Osteocyte (in vitro differentiated cells): ENCODE data around the gene TP53BP2. TPM values are rescaled to one million over a fixed set of nuclear protein-coding genes. Genes with fewer than 3 reads are reported as not detected.

Experiments used
- DNase-seq: peaks from one replicate; pipeline ENCODE4 v3.0.0; 2021; ENCODE audit warnings: mixed read lengths; ENCODE audit not compliant: unreplicated experiment; ENCODE audit errors: extremely low spot score
- H3K27ac Mint-ChIP-seq: one replicate; pipeline ENCODE4 v1.8.0; 2021; ENCODE audit warnings: mild to moderate bottlenecking, mixed read lengths; ENCODE audit not compliant: unreplicated experiment
- H3K27me3 Mint-ChIP-seq: one replicate; pipeline ENCODE4 v1.8.0; 2021; ENCODE audit warnings: mixed read lengths; ENCODE audit not compliant: unreplicated experiment
- H3K36me3 Mint-ChIP-seq: one replicate; pipeline ENCODE4 v1.8.0; 2021; ENCODE audit warnings: mixed read lengths; ENCODE audit not compliant: unreplicated experiment
- H3K4me1 Mint-ChIP-seq: one replicate; pipeline ENCODE4 v1.8.0; 2021; ENCODE audit warnings: mixed read lengths; ENCODE audit not compliant: unreplicated experiment
- H3K4me3 Mint-ChIP-seq: one replicate; pipeline ENCODE4 v1.8.0; 2021; ENCODE audit warnings: mild to moderate bottlenecking, moderate library complexity, mixed read lengths; ENCODE audit not compliant: unreplicated experiment
- H3K9me3 Mint-ChIP-seq: one replicate; pipeline ENCODE4 v1.8.0; 2021; ENCODE audit warnings: mixed read lengths; ENCODE audit not compliant: unreplicated experiment
- total RNA-seq: library from RNA; stranded (reverse); gene quantifications from 2 replicates; pipeline ENCODE4 v1.2.1, GENCODE V29; 2021
- TF ChIP-seq, protein P1 (sequence below): fragments of 200-600 bp; sonication (generic); IDR thresholded peaks from 2 replicates; pipeline ENCODE4 v1.5.0; 2021; ENCODE audit warnings: antibody characterized with exemption, mild to moderate bottlenecking, moderate library complexity

The TP53BP2 gene
- total RNA-seq, 1 donor from 2014 or later: 58.7 TPM

DNA sequence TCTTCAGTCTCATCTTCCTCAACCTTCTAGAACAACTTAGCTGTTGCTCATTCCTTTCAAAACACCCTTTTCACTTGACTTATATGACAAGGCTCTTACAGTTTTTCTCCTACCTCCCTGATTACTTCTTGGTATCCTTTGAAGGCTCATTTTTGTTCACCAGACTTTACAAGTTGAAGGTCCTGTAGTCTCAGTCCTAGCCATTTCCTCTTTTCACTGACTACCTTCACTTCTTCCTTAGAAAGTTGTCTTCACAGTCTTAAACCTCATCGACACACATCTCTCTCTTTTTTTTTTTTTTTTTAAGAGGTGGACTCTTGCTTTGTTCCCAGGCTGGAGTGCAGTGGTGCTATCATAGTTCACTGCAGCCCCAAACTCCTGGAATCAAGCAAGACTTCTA lies 6.6 kb upstream of the TP53BP2 start:
- TF ChIP-seq, protein P1, sequence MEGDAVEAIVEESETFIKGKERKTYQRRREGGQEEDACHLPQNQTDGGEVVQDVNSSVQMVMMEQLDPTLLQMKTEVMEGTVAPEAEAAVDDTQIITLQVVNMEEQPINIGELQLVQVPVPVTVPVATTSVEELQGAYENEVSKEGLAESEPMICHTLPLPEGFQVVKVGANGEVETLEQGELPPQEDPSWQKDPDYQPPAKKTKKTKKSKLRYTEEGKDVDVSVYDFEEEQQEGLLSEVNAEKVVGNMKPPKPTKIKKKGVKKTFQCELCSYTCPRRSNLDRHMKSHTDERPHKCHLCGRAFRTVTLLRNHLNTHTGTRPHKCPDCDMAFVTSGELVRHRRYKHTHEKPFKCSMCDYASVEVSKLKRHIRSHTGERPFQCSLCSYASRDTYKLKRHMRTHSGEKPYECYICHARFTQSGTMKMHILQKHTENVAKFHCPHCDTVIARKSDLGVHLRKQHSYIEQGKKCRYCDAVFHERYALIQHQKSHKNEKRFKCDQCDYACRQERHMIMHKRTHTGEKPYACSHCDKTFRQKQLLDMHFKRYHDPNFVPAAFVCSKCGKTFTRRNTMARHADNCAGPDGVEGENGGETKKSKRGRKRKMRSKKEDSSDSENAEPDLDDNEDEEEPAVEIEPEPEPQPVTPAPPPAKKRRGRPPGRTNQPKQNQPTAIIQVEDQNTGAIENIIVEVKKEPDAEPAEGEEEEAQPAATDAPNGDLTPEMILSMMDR: no peak
- Mint-ChIP-seq H3K36me3 (no peaks in the 10 kb centered on the region), H3K27ac (no peak overlapping the region), H3K9me3 (no peaks in the 10 kb centered on the region), H3K4me3 (no peak overlapping the region), H3K4me1 (no peaks in the 10 kb centered on the region), H3K27me3 (no peaks in the 10 kb centered on the region)
- no peak for DNase-seq

DNA sequence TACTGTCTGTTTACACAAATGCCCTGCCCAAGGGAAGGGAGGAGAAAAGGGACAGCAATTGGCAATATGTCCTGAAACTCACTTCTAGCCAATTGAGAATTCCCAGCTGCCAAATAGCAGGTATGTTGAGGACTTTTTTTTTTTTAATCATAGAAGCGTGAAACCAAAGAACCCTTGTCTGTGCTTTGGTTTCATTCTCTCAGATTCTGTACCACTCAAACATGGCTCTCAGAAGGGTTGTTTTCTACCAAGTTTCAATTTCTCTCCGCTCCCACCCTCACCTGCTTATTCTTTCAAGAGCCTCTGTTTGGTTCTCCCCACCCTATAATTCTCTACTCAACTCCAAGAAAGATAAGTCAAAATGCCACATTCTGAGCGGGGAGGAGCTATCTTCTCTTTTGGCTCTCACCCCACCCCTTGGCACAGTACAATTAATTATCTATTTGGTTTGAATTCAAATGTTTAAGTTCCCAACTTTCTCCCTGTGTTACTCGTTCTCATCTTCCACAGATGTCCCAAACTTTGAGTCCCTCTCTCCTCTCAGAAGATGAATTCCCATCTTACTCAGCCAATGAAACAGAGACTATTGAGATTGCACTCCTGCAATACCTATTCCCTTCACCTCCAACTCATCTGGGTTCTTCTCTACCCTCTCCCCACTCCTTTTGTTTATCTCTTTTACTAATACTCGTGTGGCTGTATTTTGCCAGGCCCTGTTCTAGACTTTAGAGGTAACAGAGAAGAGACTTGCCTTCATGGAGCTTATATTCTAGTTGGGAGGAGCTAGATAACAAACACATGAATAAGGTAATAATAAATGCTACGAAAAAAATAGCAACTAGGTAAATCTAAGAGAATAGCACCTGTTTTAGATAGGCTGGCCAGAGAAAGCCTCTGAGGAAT lies 3.9 kb upstream of the TP53BP2 start:
- Mint-ChIP-seq H3K27me3 (no peaks in the 10 kb centered on the region), H3K36me3 (no peaks in the 10 kb centered on the region), H3K4me3 (no peak overlapping the region), H3K9me3 (no peaks in the 10 kb centered on the region), H3K27ac (no peak overlapping the region), H3K4me1 (peaks cover 9% of the 10 kb centered on the region)
- no peak for DNase-seq
- TF ChIP-seq, protein P1: no peak

DNA sequence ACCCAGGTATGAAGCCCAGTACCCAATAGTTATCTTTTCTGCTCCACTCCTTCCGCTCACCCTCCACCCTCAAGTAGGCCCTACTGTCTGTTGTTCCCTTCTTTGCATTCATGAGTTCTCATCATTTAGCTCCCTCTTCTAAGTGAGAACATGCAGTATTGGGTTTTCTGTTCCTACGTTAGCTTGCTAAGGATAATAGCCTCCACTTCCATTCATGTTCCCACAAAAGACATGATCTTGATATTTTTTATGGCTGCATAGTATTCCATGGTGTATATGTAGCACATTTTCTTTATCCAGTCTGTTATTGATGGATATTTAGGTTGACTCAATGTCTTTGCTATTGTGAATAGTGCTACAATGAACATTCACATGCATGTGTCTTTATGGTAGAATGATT lies 2.8 kb upstream of the TP53BP2 start:
- Mint-ChIP-seq H3K9me3 (no peaks in the 10 kb centered on the region), H3K4me1 (peaks cover 17% of the 10 kb centered on the region), H3K4me3 (no peak overlapping the region), H3K27me3 (no peaks in the 10 kb centered on the region), H3K36me3 (no peaks in the 10 kb centered on the region), H3K27ac (no peak overlapping the region)
- no peak for DNase-seq
- TF ChIP-seq, protein P1: no peak

DNA sequence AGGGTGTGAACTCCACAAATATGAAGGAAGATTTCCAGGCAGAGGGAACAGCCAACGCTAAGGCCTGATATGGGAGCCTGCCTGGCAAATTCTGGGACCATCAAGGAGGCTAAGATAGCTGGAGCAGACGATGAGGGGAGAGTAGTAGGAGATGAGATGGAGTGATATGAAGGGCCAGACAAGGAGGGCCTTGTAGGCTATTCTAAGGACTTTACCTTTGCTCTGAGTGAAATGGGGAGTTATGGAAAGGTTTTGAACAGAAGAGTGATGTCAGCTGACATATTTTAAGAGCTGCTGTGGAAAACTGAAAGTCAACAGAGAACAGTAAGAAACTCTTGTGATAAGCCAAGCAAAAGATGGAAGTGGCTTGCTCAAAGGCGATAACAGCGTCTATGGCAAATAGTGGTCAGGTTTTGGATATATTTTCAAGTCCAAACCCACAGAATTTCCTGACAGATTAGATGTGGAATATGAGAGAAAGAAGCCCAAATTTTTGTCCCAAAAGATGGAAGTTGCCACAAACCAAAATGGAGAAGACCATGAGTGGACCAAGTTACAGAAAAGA lies 2.1 kb upstream of the TP53BP2 start:
- H3K36me3 Mint-ChIP-seq: no peaks in the 10 kb centered on the region
- no peaks in the 10 kb centered on the region for H3K27me3 Mint-ChIP-seq
- no peak for DNase-seq
- TF ChIP-seq, protein P1: no peak
- H3K4me3 Mint-ChIP-seq: no peak overlapping the region
- H3K9me3 Mint-ChIP-seq: no peaks in the 10 kb centered on the region
- peaks cover 18% of the 10 kb centered on the region for H3K4me1 Mint-ChIP-seq
- no peak overlapping the region for H3K27ac Mint-ChIP-seq
